ENCODE data around the gene FAM118B.

Gene FAM118B

GRCh38 chr11:126262216-126262615 is 50.6 kb downstream of the FAM118B start:
- DNase-seq (ENCODE audit: low read depth), result no peak
- no peak overlapping the region for H3K4me3 ChIP-seq (ENCODE audit: low read depth, low read length)

GRCh38 chr11:126263489-126263888 is 51.9 kb downstream of the FAM118B start:
- DNase-seq (ENCODE audit: low read depth), result no peak
- no peak overlapping the region for H3K4me3 ChIP-seq (ENCODE audit: low read depth, low read length)

- no peak overlapping the region for H3K4me3 ChIP-seq (ENCODE audit: low read depth, low read length)
- DNase-seq (ENCODE audit: low read depth), result no peak
Observed at GRCh38 chr11:126265811-126266210, 54.2 kb downstream of the FAM118B start.

GRCh38 chr11:126267650-126268049 is 56.1 kb downstream of the FAM118B start:
- H3K4me3 ChIP-seq (ENCODE audit: low read depth, low read length), result peak overlapping the region; percentile 98
- DNase-seq (ENCODE audit: low read depth), result no peak

GRCh38 chr11:126268361-126268707 is 56.8 kb downstream of the FAM118B start:
- H3K4me3 ChIP-seq (ENCODE audit: low read depth, low read length), result peak overlapping the region; percentile 98
- no peak for DNase-seq (ENCODE audit: low read depth)

GRCh38 chr11:126268708-126269579 is 57.4 kb downstream of the FAM118B start, which contains the start of the genes FOXRED1 and SRPRA:
TSS of gene FOXRED1 (plus strand) at chr11:126269154. CDS start at chr11:126269207, 53 bp downstream.
TSS of gene SRPRA (minus strand) at chr11:126268895. CDS start at chr11:126268804, 91 bp downstream.
- peak within 1 kb of the TSS; percentile 98 for H3K4me3 ChIP-seq (ENCODE audit: low read depth, low read length)
- peak; percentile 97 for DNase-seq (ENCODE audit: low read depth)

- no peak for DNase-seq (ENCODE audit: low read depth)
- no peak overlapping the region for H3K4me3 ChIP-seq (ENCODE audit: low read depth, low read length)
Observed at GRCh38 chr11:126277322-126277721, 65.7 kb downstream of the FAM118B start.

GRCh38 chr11:126277780-126278179 is 66.2 kb downstream of the FAM118B start:
- H3K4me3 ChIP-seq (ENCODE audit: low read depth, low read length), result no peak overlapping the region
- DNase-seq (ENCODE audit: low read depth), result no peak

- no peak overlapping the region for H3K4me3 ChIP-seq (ENCODE audit: low read depth, low read length)
- no peak for DNase-seq (ENCODE audit: low read depth)
Observed at GRCh38 chr11:126279191-126279590, 67.6 kb downstream of the FAM118B start.

GRCh38 chr11:126280595-126280994 is 69.0 kb downstream of the FAM118B start:
- no peak overlapping the region for H3K4me3 ChIP-seq (ENCODE audit: low read depth, low read length)
- no peak for DNase-seq (ENCODE audit: low read depth)

- no peak overlapping the region for H3K4me3 ChIP-seq (ENCODE audit: low read depth, low read length)
- DNase-seq (ENCODE audit: low read depth), result no peak
Observed at GRCh38 chr11:126281245-126281644, 69.7 kb downstream of the FAM118B start.

GRCh38 chr11:126281666-126282175 is 70.1 kb downstream of the FAM118B start:
- peak overlapping the region; percentile 55 for H3K4me3 ChIP-seq (ENCODE audit: low read depth, low read length)
- no peak for DNase-seq (ENCODE audit: low read depth)

GRCh38 chr11:126282361-126282735 is 70.8 kb downstream of the FAM118B start:
- no peak for DNase-seq (ENCODE audit: low read depth)

GRCh38 chr11:126282736-126283591 is 71.4 kb downstream of the FAM118B start, which contains the start of gene TIRAP:
TSS of gene TIRAP (plus strand) at chr11:126283093. CDS start at chr11:126290895, 7,802 bp downstream.
- peak within 1 kb of the TSS; percentile 55 for H3K4me3 ChIP-seq (ENCODE audit: low read depth, low read length)
- no peak for DNase-seq (ENCODE audit: low read depth)

More at GRCh38 chr11:126282361-126282735, 70.8 kb downstream of the FAM118B start:
- H3K4me3 ChIP-seq (ENCODE audit: low read depth, low read length), result peak overlapping the region; percentile 55

GRCh38 chr11:126284829-126285228 is 73.2 kb downstream of the FAM118B start:
- DNase-seq (ENCODE audit: low read depth), result peak; percentile 79
- H3K4me3 ChIP-seq (ENCODE audit: low read depth, low read length), result no peak overlapping the region

- no peak for DNase-seq (ENCODE audit: low read depth)
- no peak overlapping the region for H3K4me3 ChIP-seq (ENCODE audit: low read depth, low read length)
Observed at GRCh38 chr11:126288237-126288636, 76.7 kb downstream of the FAM118B start.

GRCh38 chr11:126290887-126291286 is 79.3 kb downstream of the FAM118B start:
- H3K4me3 ChIP-seq (ENCODE audit: low read depth, low read length), result no peak overlapping the region
- DNase-seq (ENCODE audit: low read depth), result no peak

GRCh38 chr11:126293726-126294125 is 82.1 kb downstream of the FAM118B start:
- no peak overlapping the region for H3K4me3 ChIP-seq (ENCODE audit: low read depth, low read length)
- DNase-seq (ENCODE audit: low read depth), result no peak

GRCh38 chr11:126297004-126297403 is 85.4 kb downstream of the FAM118B start:
- no peak overlapping the region for H3K4me3 ChIP-seq (ENCODE audit: low read depth, low read length)
- no peak for DNase-seq (ENCODE audit: low read depth)

Data from skeletal muscle cell (primary cell).